Breast epithelium (tissue), 4 donors: ENCODE results near the gene NFAT5. TPM values are rescaled to one million over a fixed set of nuclear protein-coding genes. Genes with fewer than 3 reads are reported as not detected.

Source experiments
- DNase-seq, 2 donors: peaks; one replicate each; pipeline ENCODE4 v3.0.0-alpha.2; 2019; ENCODE audit warnings: low spot score in 2 of 2
- H3K27ac ChIP-seq, 2 donors: fragments of 200-600 bp; sonication (generic) in 1 of 2; one replicate each; pipeline ENCODE4 v1.5.1; 2016 to 2019; ENCODE audit warnings: mild to moderate bottlenecking in 1 of 2
- H3K27me3 ChIP-seq, 2 donors: fragments of 200-600 bp; sonication (generic) in 1 of 2; one replicate each; pipeline versions ENCODE4 v1.5.1 to v1.6.0; 2017 to 2019; ENCODE audit warnings: control low read depth in 1 of 2, mild to moderate bottlenecking in 1 of 2
- H3K36me3 ChIP-seq: fragments of 200-600 bp; one replicate; pipeline ENCODE4 v1.5.1; 2019
- H3K4me1 ChIP-seq, 2 donors: fragments of 200-600 bp; sonication (generic); one replicate each; pipeline ENCODE4 v1.5.1; 2016 to 2019; ENCODE audit warnings: control low read depth in 1 of 2
- H3K4me3 ChIP-seq, 3 donors: fragments of 200-600 bp; sonication (generic); 1 replicate in 2 of 3; 2 replicates in 1 of 3; pipeline ENCODE4 v1.5.1; 2016 to 2019; ENCODE audit warnings: mild to moderate bottlenecking in 3 of 3, moderate library complexity in 2 of 3
- H3K9me3 ChIP-seq, 2 donors: fragments of 200-600 bp; sonication (generic) in 1 of 2; one replicate each; pipeline ENCODE4 v1.5.1; 2016 to 2019; ENCODE audit warnings: control low read depth in 1 of 2
- POLR2A ChIP-seq: fragments of 450-650 bp; IDR thresholded peaks from one replicate; pipeline ENCODE4 v1.6.1; 2016; ENCODE audit warnings: antibody characterized with exemption, mild to moderate bottlenecking, moderate library complexity
- POLR2AphosphoS5 ChIP-seq, 3 donors: sonication (generic); formaldehyde crosslinking; IDR thresholded peaks; one replicate each; pipeline ENCODE4 v1.6.1; 2017; ENCODE audit warnings: antibody characterized with exemption in 3 of 3
- intact Hi-C: fragments of 100-400 bp; cut with DNase I; formaldehyde crosslinking; loops from one replicate; pipeline ENCODE4 v1.15.1; 2023; ENCODE audit warnings: low total_unique reads
- total RNA-seq, 3 donors: library from RNA; depleted of rRNA; stranded (reverse); fragments of >200 nt; gene quantifications; one replicate each; pipeline ENCODE4 v1.1.0, GENCODE V29; 2016
- TF ChIP-seq, protein P1 (sequence below), 3 donors: fragments of 450-650 bp; IDR thresholded peaks; one replicate each; pipeline ENCODE4 v1.5.1; 2016 to 2017; ENCODE audit warnings: antibody characterized with exemption in 3 of 3, mild to moderate bottlenecking in 3 of 3, moderate library complexity in 3 of 3

Gene NFAT5
- total RNA-seq, 3 donors from 2014 or later, result 57.3 to 88.3 (median 63.3) TPM

DNA sequence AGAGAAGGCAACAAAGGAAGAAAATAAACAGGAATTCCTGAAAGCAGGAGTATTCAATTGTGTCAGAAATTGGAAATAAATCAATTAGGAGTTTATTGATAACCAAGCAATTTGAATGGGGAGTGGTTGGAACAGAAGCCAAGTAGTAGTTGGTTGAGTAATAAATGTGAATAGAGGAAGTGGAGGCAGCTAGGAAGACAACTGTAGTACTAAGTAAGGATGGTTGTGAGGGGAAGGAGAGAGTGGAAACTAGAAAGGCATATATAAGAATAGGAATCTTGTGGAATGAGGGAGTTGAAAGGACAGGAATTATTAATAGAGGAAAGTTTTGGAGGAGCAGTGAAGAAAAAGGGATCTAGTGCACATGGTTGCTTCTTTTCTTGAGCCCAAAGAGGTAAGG lies 34.4 kb downstream of the NFAT5 start:
- intact Hi-C loops, result no loop called here
- Histone ChIP-seq H3K36me3 (no peaks in the 10 kb centered on the region), H3K4me1 (no peaks in the 10 kb centered on the region), H3K4me3 (no peak overlapping the region), H3K27ac (no peak overlapping the region), H3K9me3 (no peaks in the 10 kb centered on the region), H3K27me3 (no peaks in the 10 kb centered on the region)
- DNase-seq, result no peak
- TF ChIP-seq POLR2A (no peak), POLR2AphosphoS5 (IDR thresholded peaks at IDR 0.05) (no peak)
- TF ChIP-seq, protein P1, sequence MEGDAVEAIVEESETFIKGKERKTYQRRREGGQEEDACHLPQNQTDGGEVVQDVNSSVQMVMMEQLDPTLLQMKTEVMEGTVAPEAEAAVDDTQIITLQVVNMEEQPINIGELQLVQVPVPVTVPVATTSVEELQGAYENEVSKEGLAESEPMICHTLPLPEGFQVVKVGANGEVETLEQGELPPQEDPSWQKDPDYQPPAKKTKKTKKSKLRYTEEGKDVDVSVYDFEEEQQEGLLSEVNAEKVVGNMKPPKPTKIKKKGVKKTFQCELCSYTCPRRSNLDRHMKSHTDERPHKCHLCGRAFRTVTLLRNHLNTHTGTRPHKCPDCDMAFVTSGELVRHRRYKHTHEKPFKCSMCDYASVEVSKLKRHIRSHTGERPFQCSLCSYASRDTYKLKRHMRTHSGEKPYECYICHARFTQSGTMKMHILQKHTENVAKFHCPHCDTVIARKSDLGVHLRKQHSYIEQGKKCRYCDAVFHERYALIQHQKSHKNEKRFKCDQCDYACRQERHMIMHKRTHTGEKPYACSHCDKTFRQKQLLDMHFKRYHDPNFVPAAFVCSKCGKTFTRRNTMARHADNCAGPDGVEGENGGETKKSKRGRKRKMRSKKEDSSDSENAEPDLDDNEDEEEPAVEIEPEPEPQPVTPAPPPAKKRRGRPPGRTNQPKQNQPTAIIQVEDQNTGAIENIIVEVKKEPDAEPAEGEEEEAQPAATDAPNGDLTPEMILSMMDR (IDR thresholded peaks at IDR 0.05), result no peak

DNA sequence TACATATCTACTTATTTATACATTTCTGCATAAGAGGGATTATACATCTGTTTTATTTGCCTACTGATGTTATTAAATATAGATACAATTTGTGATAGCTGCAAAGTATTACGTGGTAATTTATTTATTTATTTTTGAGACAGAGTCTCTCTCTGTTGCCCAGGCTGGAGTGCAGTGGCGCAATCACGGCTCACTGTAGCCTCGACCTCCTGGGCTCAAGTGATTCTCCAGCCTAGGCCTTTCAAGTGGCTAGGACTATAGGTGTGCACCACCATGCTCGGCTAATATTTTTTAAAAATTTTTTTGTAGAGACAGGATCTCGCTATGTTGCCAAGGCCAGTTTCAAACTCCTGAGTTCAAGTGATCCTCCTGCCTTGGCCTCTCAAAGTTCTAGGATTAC lies 35.5 kb downstream of the NFAT5 start:
- no peaks in the 10 kb centered on the region for H3K9me3 ChIP-seq
- H3K4me3 ChIP-seq, result no peak overlapping the region
- intact Hi-C loops, result no loop called here
- H3K4me1 ChIP-seq, result no peaks in the 10 kb centered on the region
- H3K36me3 ChIP-seq, result no peaks in the 10 kb centered on the region
- no peak overlapping the region for H3K27ac ChIP-seq
- no peak for DNase-seq
- no peaks in the 10 kb centered on the region for H3K27me3 ChIP-seq
- TF ChIP-seq POLR2A, result no peak
- no peak for TF ChIP-seq POLR2AphosphoS5 (IDR thresholded peaks at IDR 0.05)
- TF ChIP-seq, protein P1 (IDR thresholded peaks at IDR 0.05), result no peak

DNA sequence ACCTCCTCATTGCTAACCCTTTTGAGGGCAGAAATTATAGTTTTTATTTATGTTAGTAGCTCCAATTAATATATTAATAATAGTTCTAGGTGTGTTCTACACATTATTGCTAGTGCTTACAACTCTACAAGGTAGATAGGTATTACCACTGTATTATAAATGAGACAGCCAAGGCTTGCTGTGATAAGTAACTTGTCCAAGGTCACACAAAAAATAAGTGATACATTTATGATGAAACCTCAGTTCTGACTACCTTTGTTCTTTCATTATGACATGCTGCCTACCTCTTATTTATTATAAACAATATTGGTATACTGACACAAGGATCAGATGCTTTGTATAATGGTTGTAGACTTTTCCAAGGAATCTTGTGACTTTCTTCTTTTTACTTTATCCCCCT lies 41.2 kb downstream of the NFAT5 start:
- no peaks in the 10 kb centered on the region for H3K36me3 ChIP-seq
- no peak for TF ChIP-seq POLR2A
- no peak for TF ChIP-seq POLR2AphosphoS5 (IDR thresholded peaks at IDR 0.05)
- TF ChIP-seq, protein P1 (IDR thresholded peaks at IDR 0.05), result no peak
- H3K4me3 ChIP-seq, result no peak overlapping the region
- H3K9me3 ChIP-seq, result no peaks in the 10 kb centered on the region
- no peaks in the 10 kb centered on the region for H3K27me3 ChIP-seq
- intact Hi-C loops, result no loop called here
- no peak overlapping the region for H3K27ac ChIP-seq
- no peak for DNase-seq
- H3K4me1 ChIP-seq, result peaks cover 0 to 8% of the 10 kb centered on the region in 2 donors

DNA sequence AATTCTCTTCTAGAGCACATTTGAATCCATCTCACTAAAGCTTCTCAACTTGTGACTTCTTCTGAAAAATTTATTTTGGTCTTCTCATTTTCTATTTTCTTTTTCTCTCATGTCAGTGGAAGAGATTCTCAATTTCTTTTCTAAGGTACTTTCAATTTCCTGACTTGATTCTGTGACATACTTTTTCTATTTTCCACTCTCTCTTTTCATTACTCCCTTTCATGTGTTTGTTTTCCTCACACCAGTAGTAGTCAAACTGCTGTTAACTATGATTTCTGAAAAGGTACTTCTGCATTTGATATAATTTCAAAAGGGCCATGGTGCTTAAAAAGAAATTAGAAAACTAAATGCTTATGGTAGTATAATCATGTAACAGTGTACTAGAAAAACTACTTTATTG lies 41.9 kb downstream of the NFAT5 start:
- DNase-seq, result no peak
- Histone ChIP-seq H3K4me1 (peaks cover 0 to 8% of the 10 kb centered on the region in 2 donors), H3K27ac (no peak overlapping the region), H3K4me3 (no peak overlapping the region), H3K27me3 (no peaks in the 10 kb centered on the region), H3K36me3 (no peaks in the 10 kb centered on the region), H3K9me3 (no peaks in the 10 kb centered on the region)
- no peak for TF ChIP-seq POLR2AphosphoS5 (IDR thresholded peaks at IDR 0.05)
- TF ChIP-seq, protein P1 (IDR thresholded peaks at IDR 0.05), result no peak
- intact Hi-C loops, result no loop called here

DNA sequence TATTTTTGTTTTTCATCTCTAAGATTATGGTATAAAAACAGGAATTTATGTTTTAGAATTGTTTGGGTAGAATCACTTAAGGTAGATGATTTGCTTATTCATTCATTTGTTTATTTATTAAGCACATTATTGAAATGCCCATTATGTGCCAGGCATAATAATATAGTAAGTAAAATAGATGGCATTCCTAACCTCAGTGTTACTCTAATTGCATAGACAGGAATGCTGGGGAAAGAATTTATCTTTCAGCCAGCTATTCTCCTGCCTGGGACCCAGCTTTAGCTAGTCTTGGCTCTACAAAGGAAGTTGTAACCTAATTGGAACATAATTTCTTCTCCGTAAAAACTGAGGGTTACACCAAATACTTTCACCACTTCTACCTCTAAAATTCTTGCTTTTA lies 44.6 kb downstream of the NFAT5 start:
- DNase-seq, result no peak
- intact Hi-C loops, result no loop called here
- no peaks in the 10 kb centered on the region for H3K27me3 ChIP-seq
- H3K4me3 ChIP-seq, result no peak overlapping the region
- no peak overlapping the region for H3K27ac ChIP-seq
- peaks cover 0 to 8% of the 10 kb centered on the region in 2 donors for H3K4me1 ChIP-seq
- H3K9me3 ChIP-seq, result no peaks in the 10 kb centered on the region
- no peak for TF ChIP-seq POLR2A
- TF ChIP-seq POLR2AphosphoS5 (IDR thresholded peaks at IDR 0.05), result no peak
- TF ChIP-seq, protein P1 (IDR thresholded peaks at IDR 0.05), result no peak
- H3K36me3 ChIP-seq, result no peaks in the 10 kb centered on the region
